NT2/D1 (cell line): ENCODE results near the gene CRYBB3.

Experiments
- DNase-seq: peaks from one replicate; pipeline ENCODE4 v3.0.0-alpha.2; 2011; ENCODE audit warnings: low read depth, low spot score
- H3K27me3 ChIP-seq: 2 replicates; pipeline ENCODE4 v1.6.0; 2011; ENCODE audit warnings: mild to moderate bottlenecking; ENCODE audit not compliant: insufficient read length, insufficient read depth
- H3K36me3 ChIP-seq: 2 replicates; pipeline ENCODE4 v1.6.1; 2011; ENCODE audit warnings: mild to moderate bottlenecking, low read length, mixed read lengths; ENCODE audit not compliant: insufficient read depth, insufficient read length
- H3K4me1 ChIP-seq: 2 replicates; pipeline ENCODE4 v1.5.1; 2011; ENCODE audit not compliant: insufficient read depth, insufficient read length
- H3K4me3 ChIP-seq: 2 replicates; pipeline ENCODE4 v1.5.1; 2011; ENCODE audit warnings: low read depth; ENCODE audit not compliant: insufficient read length
- H3K9ac ChIP-seq: 2 replicates; pipeline ENCODE4 v1.6.0; 2011; ENCODE audit warnings: low read depth; ENCODE audit not compliant: insufficient read length
- H3K9me3 ChIP-seq: 2 replicates; pipeline ENCODE4 v1.5.1; 2011; ENCODE audit warnings: mild to moderate bottlenecking, low read length; ENCODE audit not compliant: insufficient read depth
- SUZ12 ChIP-seq: IDR thresholded peaks from 2 replicates; pipeline ENCODE4 v1.6.1; 2011; ENCODE audit not compliant: insufficient read length, insufficient read depth; ENCODE audit errors: extremely low read depth
- YY1 ChIP-seq: IDR thresholded peaks from 2 replicates; pipeline ENCODE4 v1.6.1; 2011; ENCODE audit not compliant: insufficient read length, insufficient read depth
- ZNF274 ChIP-seq: IDR thresholded peaks from 2 replicates; pipeline ENCODE4 v1.6.1; 2011; ENCODE audit warnings: mild to moderate bottlenecking, low read depth, low read length

CRYBB3 gene

DNA sequence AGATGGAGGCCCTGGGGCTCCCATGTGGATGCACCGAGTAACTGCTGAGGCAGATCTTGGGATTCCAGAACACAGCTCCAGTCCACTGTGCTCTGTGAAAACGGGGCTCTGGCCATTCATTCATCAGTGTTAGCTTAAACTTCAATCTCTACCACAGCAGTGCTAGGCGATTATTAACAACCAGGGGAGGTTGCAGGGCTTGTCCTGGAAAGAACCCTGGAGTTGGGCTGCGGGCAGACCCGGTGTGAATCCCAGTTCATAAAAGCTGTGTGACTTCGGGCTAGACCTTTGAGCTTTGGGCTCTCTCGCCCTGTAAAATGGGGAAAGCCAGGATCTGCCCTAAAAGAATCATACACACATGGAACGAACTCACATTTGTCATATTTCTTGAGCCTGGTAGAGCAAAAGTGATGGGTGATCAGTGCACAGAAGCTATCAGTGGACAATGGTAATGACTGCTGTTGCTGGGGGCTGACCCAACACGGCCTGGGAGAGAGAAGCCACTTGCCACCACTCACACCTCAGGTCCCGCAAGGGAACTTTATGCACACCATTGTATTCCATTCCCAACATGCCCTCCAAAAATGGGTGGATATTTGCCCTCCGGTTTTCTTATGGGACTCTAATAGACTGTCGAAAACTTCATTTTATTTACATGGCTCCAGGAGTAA lies 15.6 kb upstream of the CRYBB3 start:
- no peak overlapping the region for H3K4me3 ChIP-seq
- DNase-seq: no peak
- H3K9me3 ChIP-seq: no peaks in the 10 kb centered on the region
- H3K27me3 ChIP-seq: no peaks in the 10 kb centered on the region
- H3K36me3 ChIP-seq: peaks cover 41% of the 10 kb centered on the region
- H3K9ac ChIP-seq: no peak overlapping the region
- no peak for TF ChIP-seq YY1
- no peak for TF ChIP-seq SUZ12
- no peak for TF ChIP-seq ZNF274
- no peaks in the 10 kb centered on the region for H3K4me1 ChIP-seq

DNA sequence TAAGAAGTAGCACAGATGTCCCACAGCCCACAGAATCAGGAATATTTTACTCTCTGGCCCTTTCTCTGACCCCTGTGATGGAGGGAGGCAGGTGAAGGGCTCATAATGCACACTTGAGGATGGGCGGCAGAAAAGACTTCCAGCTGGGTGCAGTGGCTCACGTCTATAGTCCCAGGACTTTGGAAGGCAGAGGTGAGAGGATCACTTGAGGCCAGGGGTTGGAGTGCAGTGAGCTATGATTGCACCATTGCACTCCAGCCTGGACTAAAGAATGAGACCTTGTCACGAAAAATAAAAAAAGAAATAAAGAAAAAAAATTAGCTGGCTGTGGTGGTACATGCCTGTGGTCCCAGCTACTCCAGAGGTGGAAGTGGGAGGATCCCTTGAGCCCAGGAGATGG lies 13.5 kb upstream of the CRYBB3 start:
- Histone ChIP-seq H3K4me1 (no peaks in the 10 kb centered on the region), H3K27me3 (no peaks in the 10 kb centered on the region), H3K9me3 (no peaks in the 10 kb centered on the region), H3K9ac (no peak overlapping the region), H3K36me3 (peaks cover 41% of the 10 kb centered on the region), H3K4me3 (no peak overlapping the region)
- no peak for DNase-seq
- no peak for TF ChIP-seq YY1
- TF ChIP-seq ZNF274: no peak
- TF ChIP-seq SUZ12: no peak

DNA sequence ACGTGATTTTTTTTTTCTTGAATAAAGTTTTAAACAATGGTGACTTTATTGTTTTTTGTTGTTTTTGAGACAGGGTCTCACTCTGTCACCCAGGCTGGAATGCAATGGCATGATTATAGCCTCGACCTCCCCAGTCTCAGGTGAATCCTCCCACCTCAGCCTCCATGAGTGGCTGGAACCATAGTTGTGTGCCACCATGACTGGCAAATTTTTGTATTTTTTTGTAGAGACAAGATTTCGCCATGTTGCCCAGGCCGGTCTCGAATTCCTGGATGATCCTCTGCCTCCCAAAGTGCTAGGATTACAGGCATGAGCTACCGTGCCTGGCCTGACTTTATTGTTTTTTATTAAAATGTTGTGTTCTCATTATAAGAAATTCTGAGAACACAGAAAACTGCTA lies 12.2 kb upstream of the CRYBB3 start:
- no peak for DNase-seq
- no peak overlapping the region for H3K4me3 ChIP-seq
- H3K9me3 ChIP-seq: no peaks in the 10 kb centered on the region
- H3K27me3 ChIP-seq: no peaks in the 10 kb centered on the region
- peaks cover 45% of the 10 kb centered on the region for H3K36me3 ChIP-seq
- no peak for TF ChIP-seq SUZ12
- TF ChIP-seq ZNF274: no peak
- TF ChIP-seq YY1: no peak
- H3K9ac ChIP-seq: no peak overlapping the region
- H3K4me1 ChIP-seq: no peaks in the 10 kb centered on the region

DNA sequence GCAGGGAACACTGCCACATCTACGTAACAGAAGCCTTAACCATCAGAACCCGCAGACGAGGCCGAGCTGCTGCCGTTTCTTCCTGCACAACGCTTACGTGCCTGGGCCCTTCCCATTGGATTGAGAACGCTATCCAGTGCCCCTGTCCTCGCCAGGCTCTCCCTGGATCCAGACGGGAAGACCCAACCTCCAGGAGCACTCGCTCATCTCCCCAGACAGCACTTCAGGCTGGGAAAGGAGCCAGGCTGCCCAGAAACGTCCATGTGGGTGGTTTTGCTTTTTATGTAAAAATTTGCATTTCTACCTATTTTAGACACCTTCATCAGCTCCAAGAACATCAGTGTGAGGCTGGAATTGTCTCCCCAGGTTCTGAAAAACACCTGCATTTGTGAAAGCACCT lies 7.3 kb upstream of the CRYBB3 start:
- H3K36me3 ChIP-seq: peaks cover 28% of the 10 kb centered on the region
- no peak overlapping the region for H3K9ac ChIP-seq
- no peaks in the 10 kb centered on the region for H3K9me3 ChIP-seq
- TF ChIP-seq YY1 (no peak), SUZ12 (no peak), ZNF274 (no peak)
- DNase-seq: no peak
- H3K4me3 ChIP-seq: no peak overlapping the region
- H3K27me3 ChIP-seq: no peaks in the 10 kb centered on the region
- no peaks in the 10 kb centered on the region for H3K4me1 ChIP-seq

DNA sequence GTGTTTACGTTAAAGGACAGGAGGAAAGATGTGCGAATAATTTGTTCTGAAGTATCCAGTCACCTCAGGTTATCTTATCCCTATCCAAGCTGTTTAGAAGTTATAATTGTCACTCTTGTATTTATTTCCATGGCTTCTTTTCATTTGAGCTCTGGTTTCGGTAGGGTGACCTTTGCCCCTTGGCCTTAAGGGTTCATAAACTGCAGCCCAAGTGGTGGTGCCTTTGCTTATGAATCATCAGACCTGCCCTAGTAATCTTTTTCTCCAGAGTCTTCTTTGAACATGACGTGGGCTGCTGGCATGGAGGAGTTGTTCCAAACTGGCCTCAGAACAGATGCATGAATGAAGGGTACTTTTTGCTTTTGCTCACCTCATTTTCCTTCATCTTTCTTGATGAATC lies 6.5 kb upstream of the CRYBB3 start:
- no peaks in the 10 kb centered on the region for H3K27me3 ChIP-seq
- H3K36me3 ChIP-seq: peaks cover 29% of the 10 kb centered on the region
- H3K4me1 ChIP-seq: no peaks in the 10 kb centered on the region
- no peak for TF ChIP-seq YY1
- no peak for TF ChIP-seq ZNF274
- TF ChIP-seq SUZ12: no peak
- no peaks in the 10 kb centered on the region for H3K9me3 ChIP-seq
- no peak overlapping the region for H3K4me3 ChIP-seq
- H3K9ac ChIP-seq: no peak overlapping the region
- no peak for DNase-seq

DNA sequence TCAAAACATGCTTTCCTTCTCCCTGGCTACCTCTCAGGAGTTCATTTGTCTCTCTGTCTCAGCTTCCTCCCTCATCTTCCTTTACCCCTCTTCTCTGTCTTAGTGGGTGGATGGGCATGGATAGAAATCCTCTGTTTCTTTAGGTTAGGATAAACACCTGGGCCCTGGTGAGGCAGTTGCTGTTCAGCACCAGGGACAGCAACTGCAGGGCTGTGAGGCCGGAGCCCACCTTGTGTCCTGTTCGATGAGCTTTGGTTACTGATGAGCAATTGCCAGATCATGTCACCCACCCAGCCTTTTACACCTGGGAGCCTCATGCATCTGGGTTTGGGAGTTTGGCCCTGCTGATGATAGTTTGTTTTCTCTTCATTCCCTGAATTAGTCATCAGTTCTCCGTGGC lies 6.1 kb upstream of the CRYBB3 start:
- no peak overlapping the region for H3K9ac ChIP-seq
- H3K27me3 ChIP-seq: no peaks in the 10 kb centered on the region
- no peak for DNase-seq
- H3K36me3 ChIP-seq: peaks cover 30% of the 10 kb centered on the region
- no peak for TF ChIP-seq YY1
- TF ChIP-seq SUZ12: no peak
- TF ChIP-seq ZNF274: no peak
- H3K4me3 ChIP-seq: no peak overlapping the region
- no peaks in the 10 kb centered on the region for H3K4me1 ChIP-seq
- H3K9me3 ChIP-seq: no peaks in the 10 kb centered on the region

DNA sequence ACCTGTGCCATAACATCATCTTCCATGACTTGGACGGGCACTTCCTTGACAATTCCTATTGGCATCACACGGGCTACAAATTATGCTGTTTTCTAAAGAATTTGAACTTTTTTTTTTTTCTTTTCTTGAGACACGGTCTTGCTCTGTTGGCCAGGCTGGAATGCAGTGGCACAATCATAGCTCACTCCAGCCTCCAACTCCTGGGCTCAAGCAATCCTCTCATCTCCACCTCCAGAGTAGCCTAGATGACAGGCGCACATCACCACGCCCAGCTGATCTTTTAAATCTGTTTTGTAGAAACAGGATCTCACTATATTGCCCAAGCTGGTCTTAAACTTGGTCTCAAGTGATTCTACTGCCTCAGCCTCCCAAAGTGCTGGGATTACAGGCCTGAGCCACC lies 3.3 kb upstream of the CRYBB3 start:
- Histone ChIP-seq H3K4me1 (no peaks in the 10 kb centered on the region), H3K27me3 (no peaks in the 10 kb centered on the region), H3K36me3 (peaks cover 25% of the 10 kb centered on the region), H3K9ac (no peak overlapping the region), H3K4me3 (no peak overlapping the region), H3K9me3 (no peaks in the 10 kb centered on the region)
- no peak for DNase-seq
- TF ChIP-seq ZNF274: no peak
- no peak for TF ChIP-seq YY1
- TF ChIP-seq SUZ12: no peak
